HepG2 (cell line): Measurements from ENCODE around the gene CUL1. TPM values are rescaled to one million over a fixed set of nuclear protein-coding genes. Genes with fewer than 3 reads are reported as not detected.

Experiments
- ATM ChIP-seq: fragments of 450-650 bp; IDR thresholded peaks from 2 replicates; pipeline ENCODE4 v1.7.1; 2017; ENCODE audit warnings: mild to moderate bottlenecking, borderline replicate concordance
- HNF1A ChIP-seq, 2 experiments: sonication (generic) in 1 of 2; formaldehyde crosslinking in 1 of 2; IDR thresholded peaks; 2 replicates each; pipeline versions ENCODE4 v1.4.0 to v1.6.1; 2016 to 2020; ENCODE audit warnings: borderline replicate concordance in 1 of 2, low read depth in 1 of 2, mild to moderate bottlenecking in 1 of 2, missing genetic modification reagents in 1 of 2
- HNF4G ChIP-seq, 2 experiments: sonication (generic) in 1 of 2; formaldehyde crosslinking in 1 of 2; IDR thresholded peaks; 2 replicates each; pipeline versions ENCODE4 v1.4.0 to v1.6.1; 2011 to 2020; ENCODE audit warnings: borderline replicate concordance in 2 of 2, low read depth in 2 of 2, mild to moderate bottlenecking in 2 of 2, low read length in 1 of 2, missing genetic modification reagents in 1 of 2, moderate library complexity in 1 of 2
- KDM3A ChIP-seq: IDR thresholded peaks from 2 replicates; pipeline ENCODE4 v1.6.1; 2018; ENCODE audit warnings: low read depth, missing compliant biosample characterization
- MLXIP ChIP-seq: sonication (generic); formaldehyde crosslinking; IDR thresholded peaks from 2 replicates; pipeline ENCODE4 v1.9.0; 2021; ENCODE audit warnings: missing genetic modification reagents, borderline replicate concordance
- MNT ChIP-seq: fragments of 450-650 bp; IDR thresholded peaks from 2 replicates; pipeline ENCODE4 v1.6.1; 2016
- NFKBIZ ChIP-seq: IDR thresholded peaks from 2 replicates; pipeline ENCODE4 v1.6.1; 2018; ENCODE audit warnings: missing genetic modification reagents, missing compliant biosample characterization
- NR2F6 ChIP-seq, 2 experiments: IDR thresholded peaks; 2 replicates each; pipeline ENCODE4 v1.6.1; 2016; ENCODE audit warnings: antibody characterized with exemption in 1 of 2, mild to moderate bottlenecking in 1 of 2
- PRMT3 ChIP-seq: sonication (generic); formaldehyde crosslinking; IDR thresholded peaks from 2 replicates; pipeline ENCODE4 v1.8.1; 2022; ENCODE audit warnings: low read depth, mild to moderate bottlenecking, moderate library complexity, missing genetic modification reagents, borderline replicate concordance
- TFDP2 ChIP-seq: sonication (generic); formaldehyde crosslinking; IDR thresholded peaks from 2 replicates; pipeline ENCODE4 v1.4.0; 2020; ENCODE audit warnings: missing genetic modification reagents
- ZBTB46 ChIP-seq: sonication (generic); formaldehyde crosslinking; IDR thresholded peaks from 2 replicates; pipeline ENCODE4 v1.4.0; 2020; ENCODE audit warnings: mild to moderate bottlenecking, missing genetic modification reagents, borderline replicate concordance
- ZNF276 ChIP-seq: sonication (generic); formaldehyde crosslinking; IDR thresholded peaks from 2 replicates; pipeline ENCODE4 v1.4.0; 2020; ENCODE audit warnings: mild to moderate bottlenecking, low read depth, missing genetic modification reagents
- ZNF337 ChIP-seq: sonication (generic); formaldehyde crosslinking; IDR thresholded peaks from 2 replicates; pipeline ENCODE4 v1.5.1; 2020; ENCODE audit warnings: missing genetic modification reagents, low read depth, mild to moderate bottlenecking, borderline replicate concordance
- polyA plus RNA-seq, 8 experiments: library from polyadenylated mRNA; depleted of rRNA in 3 of 8; stranded (reverse) in 7 of 8; unstranded in 1 of 8; fragments of >200 nt; fragmentation: Illumina TruSeq in 4 of 8; extraction: Trizol in 4 of 8; gene quantifications; 2 replicates each; pipeline versions ENCODE4 v1.2.1 to v1.2.3, GENCODE V29; 2011 to 2016; ENCODE audit warnings: low read depth in 4 of 8, missing spikeins in 1 of 8, mixed read lengths in 1 of 8; ENCODE audit not compliant: insufficient read depth in 1 of 8
- total RNA-seq, 5 experiments: library from RNA; depleted of rRNA; stranded (reverse); fragments of >200 nt; fragmentation: Illumina TruSeq; extraction: Trizol; gene quantifications; 2 replicates each; pipeline ENCODE4 v1.2.3, GENCODE V29; 2016; ENCODE audit warnings: low read depth in 1 of 5

Gene CUL1
- total and polyA plus RNA-seq, 2 of the 13 experiments (the other 11 are each of a cell fraction or from before 2014, with no cell fraction given): 30.1 to 45.9 TPM

GRCh38 chr7:148814922-148815559 is 116.3 kb downstream of the CUL1 start (continued):
- no peak for TF ChIP-seq MNT
- no peak for TF ChIP-seq HNF1A (IDR thresholded peaks at IDR 0.05; ENCODE audit: low read depth)
- no peak for TF ChIP-seq HNF1A (CRISPR knock-in tag; IDR thresholded peaks at IDR 0.05; ENCODE audit: borderline replicate concordance)
- TF ChIP-seq NFKBIZ: no peak
- TF ChIP-seq PRMT3 (CRISPR knock-in tag): no peak
- TF ChIP-seq ZBTB46 (CRISPR knock-in tag): no peak
- TF ChIP-seq ZNF337 (CRISPR knock-in tag): no peak
- TF ChIP-seq HNF4G (IDR thresholded peaks at IDR 0.05; ENCODE audit: borderline replicate concordance, low read depth, low read length): no peak
- TF ChIP-seq HNF4G (CRISPR knock-in tag; IDR thresholded peaks at IDR 0.05; ENCODE audit: borderline replicate concordance, low read depth): no peak
- no peak for TF ChIP-seq MLXIP (CRISPR knock-in tag)
- no peak for TF ChIP-seq ZNF276 (CRISPR knock-in tag)
- TF ChIP-seq NR2F6 (IDR thresholded peaks at IDR 0.05): no peak
- TF ChIP-seq NR2F6 (CRISPR knock-in tag; IDR thresholded peaks at IDR 0.05): no peak
- TF ChIP-seq KDM3A (CRISPR knock-in tag): no peak
- no peak for TF ChIP-seq ATM
- no peak for TF ChIP-seq TFDP2
